ENCODE measurements around the gene FAT1. TPM values are rescaled to one million over a fixed set of nuclear protein-coding genes. Genes with fewer than 3 reads are reported as not detected.

The FAT1 gene
- total and polyA plus RNA-seq, 5 donors from 2014 or later = 0.10 TPM; not detected in 4

DNA sequence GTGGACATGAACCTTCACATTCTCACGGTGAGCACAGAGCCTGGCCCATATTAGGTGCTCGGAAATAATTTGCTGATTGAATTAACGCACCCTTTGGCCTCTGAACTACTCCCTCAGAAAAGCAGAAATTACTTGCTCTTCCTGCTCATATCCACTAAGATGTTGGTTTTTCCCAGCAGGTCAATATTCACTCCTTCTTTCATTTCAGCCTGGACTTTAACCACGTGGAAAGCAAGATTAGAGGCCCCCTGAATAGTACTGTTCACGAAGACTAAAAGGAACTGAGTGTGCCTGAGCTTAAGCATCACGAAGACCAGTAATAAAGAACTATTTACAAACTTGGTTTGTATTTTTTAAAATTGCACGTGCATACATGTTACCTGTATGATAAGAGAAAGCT is 178.2 kb downstream of the FAT1 start:
- Mint-ChIP-seq H3K36me3 (no peaks in the 10 kb centered on the region), H3K9me3 (peaks cover 0 to 13% (median 4%) of the 10 kb centered on the region in 7 donors), H3K4me3 (no peak overlapping the region), H3K27ac (no peak overlapping the region), H3K4me1 (no peaks in the 10 kb centered on the region), H3K27me3 (peaks cover 5% of the 10 kb centered on the region)
- H3K9me3 ChIP-seq (ENCODE audit: control insufficient read depth in 2 of 2, low read length in 2 of 2) = no peaks in the 10 kb centered on the region
- no peaks in the 10 kb centered on the region for H3K27me3 ChIP-seq (ENCODE audit: control insufficient read depth, insufficient read depth, low read length)
- H3K27ac ChIP-seq (ENCODE audit: insufficient read depth, low read length, poor library complexity, severe bottlenecking) = no peak overlapping the region
- no peak for DNase-seq
- no peaks in the 10 kb centered on the region for H3K36me3 ChIP-seq (ENCODE audit: control insufficient read depth, insufficient read depth, low read length)
- no peaks in the 10 kb centered on the region for H3K4me1 ChIP-seq (ENCODE audit: control insufficient read depth, insufficient read depth, low read length, poor library complexity, severe bottlenecking)
- ATAC-seq (ENCODE audit: low read depth in 2 of 2) = no peak
- H3K4me3 ChIP-seq (ENCODE audit: low read depth, low read length) = no peak overlapping the region

GRCh38 chr4:186543206-186543605 is 180.4 kb downstream of the FAT1 start:
- H3K36me3 Mint-ChIP-seq = no peaks in the 10 kb centered on the region
- H3K27ac Mint-ChIP-seq = no peak overlapping the region
- H3K27me3 Mint-ChIP-seq = peaks cover 5% of the 10 kb centered on the region

DNA sequence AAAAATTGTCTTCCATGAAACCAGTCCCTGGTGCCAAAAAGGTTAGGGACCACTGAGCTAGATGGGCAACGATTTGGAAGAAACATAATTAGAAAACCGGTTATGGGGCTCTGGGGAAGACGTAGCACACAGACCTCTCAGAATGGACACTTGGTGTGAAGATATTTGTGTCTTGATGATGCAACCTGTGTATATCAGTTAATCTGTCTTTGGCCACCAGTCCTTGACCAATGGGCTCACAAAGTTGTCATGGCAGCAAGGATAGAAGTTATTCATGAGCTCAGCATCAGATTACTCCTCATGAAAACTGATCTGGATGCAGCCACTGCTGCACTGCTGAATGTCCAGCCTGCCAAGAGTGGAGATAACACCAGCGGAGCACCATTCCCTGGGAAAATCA is 181.9 kb downstream of the FAT1 start:
- Histone ChIP-seq H3K4me1 (ENCODE audit: control insufficient read depth, insufficient read depth, low read length, poor library complexity, severe bottlenecking) (no peaks in the 10 kb centered on the region), H3K9me3 (ENCODE audit: control insufficient read depth in 2 of 2, low read length in 2 of 2) (no peaks in the 10 kb centered on the region), H3K36me3 (ENCODE audit: control insufficient read depth, insufficient read depth, low read length) (no peaks in the 10 kb centered on the region), H3K27me3 (ENCODE audit: control insufficient read depth, insufficient read depth, low read length) (no peaks in the 10 kb centered on the region), H3K4me3 (ENCODE audit: low read depth, low read length) (no peak overlapping the region), H3K27ac (ENCODE audit: insufficient read depth, low read length, poor library complexity, severe bottlenecking) (no peak overlapping the region)
- Mint-ChIP-seq H3K27ac (no peak overlapping the region), H3K4me3 (no peak overlapping the region), H3K9me3 (peaks cover 0 to 14% (median 5%) of the 10 kb centered on the region in 7 donors), H3K27me3 (peaks cover 6% of the 10 kb centered on the region), H3K36me3 (no peaks in the 10 kb centered on the region), H3K4me1 (no peaks in the 10 kb centered on the region)
- no peak for ATAC-seq (ENCODE audit: low read depth in 2 of 2)
- no peak for DNase-seq

More at GRCh38 chr4:186543206-186543605, 180.4 kb downstream of the FAT1 start:
- Histone ChIP-seq H3K36me3 (ENCODE audit: control insufficient read depth, insufficient read depth, low read length) (no peaks in the 10 kb centered on the region), H3K4me3 (ENCODE audit: low read depth, low read length) (no peak overlapping the region), H3K9me3 (ENCODE audit: control insufficient read depth in 2 of 2, low read length in 2 of 2) (no peaks in the 10 kb centered on the region), H3K27ac (ENCODE audit: insufficient read depth, low read length, poor library complexity, severe bottlenecking) (no peak overlapping the region), H3K4me1 (ENCODE audit: control insufficient read depth, insufficient read depth, low read length, poor library complexity, severe bottlenecking) (no peaks in the 10 kb centered on the region), H3K27me3 (ENCODE audit: control insufficient read depth, insufficient read depth, low read length) (no peaks in the 10 kb centered on the region)
- no peak for ATAC-seq (ENCODE audit: low read depth in 2 of 2)
- Mint-ChIP-seq H3K4me1 (no peaks in the 10 kb centered on the region), H3K4me3 (no peak overlapping the region), H3K9me3 (peaks cover 0 to 18% (median 5%) of the 10 kb centered on the region in 7 donors)
- no peak for DNase-seq

GRCh38 chr4:186537843-186538521 is 185.7 kb downstream of the FAT1 start:
- Histone ChIP-seq H3K9me3 (ENCODE audit: control insufficient read depth in 2 of 2, low read length in 2 of 2) (peaks cover 0 to 1% of the 10 kb centered on the region in 2 experiments), H3K27me3 (ENCODE audit: control insufficient read depth, insufficient read depth, low read length) (no peaks in the 10 kb centered on the region), H3K27ac (ENCODE audit: insufficient read depth, low read length, poor library complexity, severe bottlenecking) (no peak overlapping the region), H3K4me1 (ENCODE audit: control insufficient read depth, insufficient read depth, low read length, poor library complexity, severe bottlenecking) (no peaks in the 10 kb centered on the region), H3K36me3 (ENCODE audit: control insufficient read depth, insufficient read depth, low read length) (no peaks in the 10 kb centered on the region), H3K4me3 (ENCODE audit: low read depth, low read length) (no peak overlapping the region)
- Mint-ChIP-seq H3K9me3 (peaks cover 0 to 5% (median 1%) of the 10 kb centered on the region in 7 donors), H3K4me3 (no peak overlapping the region), H3K27me3 (peaks cover 6% of the 10 kb centered on the region), H3K27ac (no peak overlapping the region), H3K4me1 (no peaks in the 10 kb centered on the region), H3K36me3 (no peaks in the 10 kb centered on the region)
- no peak for ATAC-seq (ENCODE audit: low read depth in 2 of 2)
- DNase-seq = no peak

Other genes starting within 250 kb of the FAT1 start
- gene MTNR1A, start 168.3 kb downstream of the FAT1 start, total RNA-seq = not detected
- gene MTNR1A, start 168.3 kb downstream of the FAT1 start, polyA plus RNA-seq = not detected